SIG-M5 (cell line): ENCODE results near the gene NDOR1.
"Not testable (repeated sequence)": the region's sequence is repeated elsewhere in the genome, so short reads cannot be mapped to it uniquely, and the experiment has no call there.

Source experiments
- DNase-seq: peaks from one replicate; lab custom pipeline; 2025; lab: John Stamatoyannopoulos, UW

The NDOR1 gene

DNA sequence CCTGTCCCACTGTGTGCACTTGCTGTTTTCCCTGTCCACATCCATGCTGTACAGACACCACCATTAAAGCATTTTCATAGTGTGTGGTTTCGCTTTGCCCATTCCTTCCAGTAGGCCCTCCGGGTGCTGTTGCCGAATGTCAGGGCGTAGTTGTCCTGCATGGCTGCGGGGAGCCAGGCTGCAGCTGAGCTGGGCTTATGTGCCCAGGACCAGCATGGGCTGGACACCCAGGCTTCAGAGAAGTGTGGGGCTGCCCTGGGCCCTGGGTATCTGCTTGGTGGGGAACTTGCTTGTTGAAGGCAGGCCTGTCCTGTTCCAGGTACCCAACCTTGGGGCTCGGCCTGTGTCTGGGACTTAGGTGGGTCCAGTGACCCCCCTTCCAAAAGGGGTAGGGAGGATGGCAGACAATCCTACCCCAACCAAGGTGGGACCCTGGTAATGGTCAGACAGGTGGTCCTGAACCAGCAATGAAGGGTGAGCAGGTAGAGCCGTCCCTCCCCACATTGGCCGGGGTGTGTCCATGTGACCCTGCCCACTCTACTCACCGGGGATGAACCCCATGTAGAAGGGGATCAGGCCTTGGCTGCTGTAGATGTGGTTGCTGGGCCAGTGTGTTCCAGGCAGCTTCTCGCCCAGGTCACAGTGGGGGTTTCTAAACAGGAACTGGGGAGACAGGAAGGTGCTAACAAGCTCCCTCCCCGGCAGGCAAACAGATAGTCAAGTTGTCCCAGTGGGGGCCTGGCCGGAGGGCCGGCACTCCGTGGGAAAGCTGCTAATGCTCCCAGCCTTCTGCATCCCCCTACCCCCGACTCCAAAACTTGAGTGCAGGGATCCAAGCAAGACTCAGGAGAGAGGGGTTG, 38.4 kb downstream of the NDOR1 start:
- DNase-seq = no peak

- DNase-seq = no peak
Observed at GRCh38 chr9:137244486-137245449, 39.3 kb downstream of the NDOR1 start.

- no peak for DNase-seq
Observed at GRCh38 chr9:137245450-137246421, 40.2 kb downstream of the NDOR1 start.

GRCh38 chr9:137247135-137247915, 41.8 kb downstream of the NDOR1 start:
- no peak for DNase-seq

DNA sequence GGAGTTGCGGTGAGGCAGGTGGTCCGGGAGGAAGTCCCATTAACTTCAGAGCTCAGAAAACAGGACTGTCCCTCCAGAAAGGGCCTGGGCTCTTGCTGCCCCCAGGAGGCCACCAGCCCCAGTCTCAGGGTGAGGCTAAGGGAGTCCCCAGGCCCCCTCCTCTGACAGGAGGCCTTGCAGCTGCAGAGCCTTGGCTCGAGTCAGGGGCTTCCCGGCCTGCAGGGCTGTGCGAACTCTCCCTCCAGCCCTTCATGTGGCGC, 42.3 kb downstream of the NDOR1 start:
- DNase-seq = no peak

DNA sequence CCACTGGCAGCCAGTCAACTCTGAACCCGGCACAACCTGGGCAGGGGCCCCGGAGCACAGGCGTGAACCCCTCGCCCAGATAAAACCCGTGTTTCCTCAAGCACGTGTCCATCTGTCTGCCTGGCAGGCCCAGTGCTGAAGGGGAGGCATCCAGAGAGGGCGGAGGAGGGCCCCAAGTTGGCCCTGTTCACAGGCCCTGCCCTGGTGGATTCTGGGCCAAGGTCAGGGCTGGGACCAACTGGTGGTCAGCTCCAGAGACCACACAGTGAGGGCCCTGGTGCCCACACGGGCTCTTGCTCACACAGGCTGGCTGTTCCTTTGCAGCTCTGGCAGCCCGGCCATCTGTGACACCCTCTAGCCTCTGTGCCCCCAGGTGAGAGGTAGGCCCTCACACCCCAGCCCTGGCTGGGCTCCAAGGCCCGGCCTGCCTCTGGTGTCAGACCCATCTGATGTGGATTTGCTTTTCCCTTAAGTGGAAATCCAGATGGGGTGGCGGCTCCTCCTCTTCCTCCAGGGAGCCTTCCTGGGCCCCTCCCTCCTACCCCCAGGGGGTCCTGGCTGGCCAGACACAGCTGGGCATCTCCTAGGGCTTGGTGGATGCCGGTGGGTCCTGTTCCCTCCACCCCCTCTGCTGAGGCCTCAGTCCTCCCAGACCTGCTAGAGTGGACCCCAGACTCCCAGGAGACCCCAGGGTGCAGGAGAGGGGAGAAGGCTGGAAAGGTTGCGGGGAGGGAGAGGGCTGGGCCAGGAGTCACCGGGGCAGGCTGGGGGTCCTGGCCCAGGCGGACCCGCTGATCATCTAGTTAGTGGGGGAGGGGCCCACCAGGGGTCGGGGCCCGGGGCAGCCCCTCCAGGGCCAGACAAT, 45.1 kb downstream of the NDOR1 start:
- DNase-seq = no peak

DNA sequence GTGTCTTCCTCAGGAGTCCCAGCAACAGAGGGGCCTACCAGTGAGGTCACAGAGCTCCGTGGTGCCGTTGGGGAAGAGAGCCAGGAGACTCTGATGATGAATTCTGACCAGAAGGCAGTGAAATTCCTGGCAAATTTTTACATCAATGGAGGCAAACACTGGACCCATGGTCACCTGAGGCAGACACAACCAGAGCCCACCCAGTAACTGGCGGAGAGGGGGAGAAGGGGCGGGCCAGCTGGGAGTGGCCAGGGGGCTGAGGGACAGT, 45.6 kb downstream of the NDOR1 start, which contains the start of gene STPG3:
Gene STPG3 (plus strand): TSS at position 93 of the 268 bp plus-strand sequence. CDS start 1 bp downstream, at position 94.
- no peak for DNase-seq

GRCh38 chr9:137251490-137252268, 46.2 kb downstream of the NDOR1 start:
- DNase-seq = no peak

DNA sequence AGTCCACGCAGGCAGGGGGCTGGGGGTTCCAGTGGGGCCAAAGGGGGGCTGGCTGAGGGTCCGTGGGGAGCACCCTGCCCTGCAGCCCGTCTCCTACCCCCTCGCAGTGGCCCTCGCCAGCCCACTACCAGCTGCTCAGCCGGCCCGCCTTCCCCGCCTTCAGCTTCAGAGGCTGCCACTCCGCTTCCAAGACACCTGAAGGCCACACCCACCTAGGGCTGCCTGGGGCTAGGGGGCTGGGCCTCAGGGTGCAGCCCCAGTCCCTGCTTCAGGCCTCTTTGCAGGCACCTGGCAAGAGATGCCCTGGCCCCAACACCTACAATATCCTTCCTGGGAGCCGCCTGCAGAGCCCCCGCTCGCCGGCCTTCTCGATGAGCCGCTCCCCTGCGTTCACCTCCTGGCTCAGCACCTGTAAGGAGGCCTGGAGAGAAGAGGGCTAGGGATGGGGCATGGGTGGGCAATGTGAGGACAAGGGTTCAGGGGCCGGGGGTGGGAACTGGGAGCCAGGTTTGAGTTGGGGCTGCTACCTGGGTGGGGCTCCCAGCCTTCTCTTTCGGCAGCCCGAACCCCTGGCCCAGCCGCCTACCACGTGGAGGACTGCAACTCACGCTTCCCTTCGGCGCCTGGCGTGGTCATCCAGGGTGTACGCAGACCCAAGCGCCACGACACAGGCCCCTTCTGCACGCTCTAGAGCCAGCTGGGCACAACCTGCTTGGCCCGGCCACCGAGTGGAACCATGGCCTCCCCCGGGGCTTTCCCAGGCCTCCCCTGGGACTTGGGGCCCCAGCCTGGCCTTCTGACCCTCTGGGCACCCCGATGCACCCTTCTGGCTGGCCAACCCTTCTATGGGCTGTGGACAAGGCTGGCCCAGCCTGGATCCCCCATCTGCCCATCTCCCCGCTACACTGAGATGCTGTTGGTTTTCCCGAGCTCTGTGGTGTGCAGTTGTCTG, 47.3 kb downstream of the NDOR1 start:
- DNase-seq = no peak

GRCh38 chr9:137253717-137254623, 48.5 kb downstream of the NDOR1 start:
- no peak for DNase-seq

DNA sequence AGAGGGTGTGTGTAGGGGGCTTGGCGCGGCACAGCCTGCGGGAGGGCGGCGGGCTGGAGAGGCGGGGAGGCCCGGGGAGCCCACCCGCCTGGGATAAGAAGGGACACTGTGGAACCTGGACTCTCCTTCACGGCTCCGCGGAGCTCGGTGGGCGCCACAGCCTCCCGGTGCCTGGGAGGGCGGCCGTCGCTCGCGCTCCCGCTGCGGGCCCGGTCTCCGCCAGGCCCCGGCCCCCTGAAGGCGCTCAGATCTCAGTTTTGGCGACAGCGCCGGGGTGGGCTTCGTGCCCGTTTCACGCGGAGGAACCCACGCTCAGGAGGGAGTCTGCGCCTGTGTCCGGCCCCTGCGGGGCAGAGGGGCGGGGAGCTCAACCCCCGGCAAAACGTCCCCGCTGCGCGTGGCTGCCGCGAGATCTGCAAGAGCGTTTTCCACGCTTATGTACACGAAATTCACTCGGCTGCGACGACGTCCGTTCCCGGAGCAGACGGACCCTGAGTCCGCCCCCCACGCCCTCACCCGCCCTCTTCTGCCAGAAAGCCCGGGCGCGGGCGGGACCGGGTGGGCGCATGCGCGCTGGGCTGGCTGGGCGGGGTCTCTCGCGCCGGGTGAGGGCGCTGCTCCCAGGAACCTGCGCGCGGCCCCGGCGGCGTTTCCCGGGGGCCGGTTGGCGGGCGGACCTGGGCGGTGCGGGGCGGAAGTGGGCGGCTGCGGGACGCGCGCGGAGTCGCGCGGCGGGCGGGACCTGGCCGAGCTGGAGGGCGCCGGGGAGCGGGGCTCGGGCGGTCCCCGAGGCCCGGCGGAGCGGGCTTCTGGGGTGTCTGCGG, 49.3 kb downstream of the NDOR1 start, which contains the start of gene NELFB:
Gene NELFB (plus strand): TSS at position 704 of the 824 bp plus-strand sequence.
- DNase-seq = no peak

- no peak for DNase-seq
Observed at GRCh38 chr9:137255448-137256114, 50.1 kb downstream of the NDOR1 start.

GRCh38 chr9:137256362-137256761, 50.9 kb downstream of the NDOR1 start:
- DNase-seq = no peak

DNA sequence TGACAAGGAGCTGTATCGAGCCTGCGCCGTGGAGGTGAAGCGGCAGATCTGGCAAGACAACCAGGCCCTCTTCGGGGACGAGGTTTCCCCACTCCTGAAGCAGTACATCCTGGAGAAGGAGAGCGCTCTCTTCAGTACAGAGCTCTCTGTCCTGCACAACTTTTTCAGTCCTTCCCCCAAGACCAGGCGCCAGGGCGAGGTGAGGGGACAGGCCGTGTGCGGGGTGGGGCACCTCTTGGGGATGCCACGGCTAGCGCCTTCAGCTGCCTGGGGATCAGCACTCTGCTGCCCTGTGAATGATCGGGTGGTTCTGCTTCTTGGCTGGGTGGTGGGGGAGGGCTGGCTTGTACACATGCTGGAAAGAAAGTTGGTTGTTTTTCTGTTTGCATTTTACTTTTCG, 51.4 kb downstream of the NDOR1 start:
- no peak for DNase-seq

GRCh38 chr9:137262173-137262908, 56.8 kb downstream of the NDOR1 start:
- not testable (repeated sequence) for DNase-seq
